Endodermal cell (in vitro differentiated cells): Measurements from ENCODE around the gene GNB3. TPM values are rescaled to one million over a fixed set of nuclear protein-coding genes. Genes with fewer than 3 reads are reported as not detected.
"Not testable (repeated sequence)": the region's sequence is repeated elsewhere in the genome, so short reads cannot be mapped to it uniquely, and the experiment has no call there.

Experiments
- DNase-seq: peaks from one replicate; pipeline ENCODE4 v3.0.0-alpha.2; 2017
- H3K27ac ChIP-seq: 2 replicates; pipeline ENCODE4 v1.5.1; 2013; ENCODE audit warnings: mild to moderate bottlenecking, low read depth, low read length, moderate library complexity
- H3K27me3 ChIP-seq: 2 replicates; pipeline ENCODE4 v1.6.1; 2013; ENCODE audit warnings: mild to moderate bottlenecking, low read length, moderate library complexity; ENCODE audit not compliant: insufficient read depth, control insufficient read depth, poor library complexity, severe bottlenecking
- H3K36me3 ChIP-seq: 2 replicates; pipeline ENCODE4 v1.7.0; 2013; ENCODE audit warnings: mild to moderate bottlenecking, low read length, moderate library complexity; ENCODE audit not compliant: control insufficient read depth, insufficient read depth
- H3K4me1 ChIP-seq: one replicate; pipeline ENCODE4 v1.7.0; 2013; ENCODE audit warnings: low read length; ENCODE audit not compliant: control insufficient read depth, insufficient read depth
- H3K4me3 ChIP-seq: 2 replicates; pipeline ENCODE4 v1.5.1; 2013; ENCODE audit warnings: mild to moderate bottlenecking, low read length, moderate library complexity
- H3K9ac ChIP-seq: 2 replicates; pipeline ENCODE4 v1.6.1; 2013; ENCODE audit warnings: mild to moderate bottlenecking, low read length, moderate library complexity; ENCODE audit not compliant: poor library complexity, severe bottlenecking; ENCODE audit errors: extremely low read depth
- H3K9me3 ChIP-seq: 2 replicates; pipeline ENCODE4 v1.6.1; 2013; ENCODE audit warnings: mild to moderate bottlenecking, low read length, moderate library complexity; ENCODE audit not compliant: control insufficient read depth
- H3K27ac Mint-ChIP-seq: 2 replicates; pipeline ENCODE4 v1.8.0; 2020; ENCODE audit warnings: mixed read lengths
- H3K27me3 Mint-ChIP-seq: 2 replicates; pipeline ENCODE4 v1.8.0; 2021; ENCODE audit warnings: mild to moderate bottlenecking, mixed read lengths; ENCODE audit not compliant: insufficient read depth
- H3K36me3 Mint-ChIP-seq: 2 replicates; pipeline ENCODE4 v1.8.0; 2020; ENCODE audit warnings: low read depth, mixed read lengths
- H3K4me1 Mint-ChIP-seq: 2 replicates; pipeline ENCODE4 v1.8.0; 2020; ENCODE audit warnings: mixed read lengths
- H3K4me3 Mint-ChIP-seq: 2 replicates; pipeline ENCODE4 v1.8.0; 2020; ENCODE audit warnings: mild to moderate bottlenecking, moderate library complexity, mixed read lengths
- H3K9me3 Mint-ChIP-seq: 2 replicates; pipeline ENCODE4 v1.8.0; 2020; ENCODE audit warnings: mild to moderate bottlenecking, mixed read lengths
- CTCF ChIP-seq: fragments of 200-600 bp; sonication (generic); conservative IDR thresholded peaks from 2 replicates; pipeline ENCODE4 v1.5.0; 2021; ENCODE audit warnings: antibody characterized with exemption, mild to moderate bottlenecking
- WGBS, 2 experiments: methylation state at CpG; one replicate each; pipeline versions ENCODE4 v1.1.5 to v1.1.7; 2013; ENCODE audit warnings: missing lambda C conversion rate in 2 of 2, mixed read lengths in 1 of 2; ENCODE audit not compliant: insufficient coverage in 1 of 2, insufficient read length in 1 of 2; 5-methylcytosine and 5-hydroxymethylcytosine counted together
- total RNA-seq, 2 donors: library from RNA; stranded (reverse); fragmentation: NEBNext Ultra II Directional in 1 of 2; extraction: Animal tissue kit (Norgen Biotek cat#: 25700) in 1 of 2; gene quantifications; 2 replicates in 1 of 2; 3 replicates in 1 of 2; pipeline ENCODE4 v1.2.1, GENCODE V29; 2021

The GNB3 gene
- total RNA-seq, 2 donors from 2014 or later, result 10.0 to 17.1 TPM

- no peaks in the 10 kb centered on the region for H3K27me3 ChIP-seq
- peak overlapping the region; percentile 75 for H3K9ac ChIP-seq
- H3K9me3 ChIP-seq, result no peaks in the 10 kb centered on the region
- H3K27me3 Mint-ChIP-seq, result peaks cover 3% of the 10 kb centered on the region
- peak; percentile 100 for TF ChIP-seq CTCF
- H3K36me3 Mint-ChIP-seq, result peaks cover 20% of the 10 kb centered on the region
- H3K27ac Mint-ChIP-seq, result peak overlapping the region; percentile 98
- peak overlapping the region; percentile 62 for H3K4me3 Mint-ChIP-seq
- peak; percentile 100 for DNase-seq
- H3K4me1 ChIP-seq, result peaks cover 4% of the 10 kb centered on the region
- peak overlapping the region; percentile 90 for H3K27ac ChIP-seq
- peaks cover 35% of the 10 kb centered on the region for H3K4me1 Mint-ChIP-seq
- peaks cover 10% of the 10 kb centered on the region for H3K9me3 Mint-ChIP-seq
- 8 to 10% methylated on average over 43 to 68 of the region's 68 CpGs for WGBS, 2 experiments
- H3K4me3 ChIP-seq, result peak overlapping the region; percentile 77
- H3K36me3 ChIP-seq, result peaks cover 5% of the 10 kb centered on the region
Observed at GRCh38 chr12:6890789-6891645, 50.3 kb downstream of the GNB3 start.

- H3K9me3 Mint-ChIP-seq, result peaks cover 10% of the 10 kb centered on the region
- 93 to 96% methylated on average over 4 to 5 of the region's 5 CpGs for WGBS, 2 experiments
- H3K9ac ChIP-seq, result peak overlapping the region; percentile 52
- H3K27me3 Mint-ChIP-seq, result peaks cover 4% of the 10 kb centered on the region
- H3K27me3 ChIP-seq, result no peaks in the 10 kb centered on the region
- peaks cover 4% of the 10 kb centered on the region for H3K4me1 ChIP-seq
- peak overlapping the region; percentile 62 for H3K4me3 Mint-ChIP-seq
- peaks cover 20% of the 10 kb centered on the region for H3K36me3 Mint-ChIP-seq
- H3K27ac Mint-ChIP-seq, result peak overlapping the region; percentile 80
- H3K4me1 Mint-ChIP-seq, result peaks cover 32% of the 10 kb centered on the region
- H3K4me3 ChIP-seq, result peak overlapping the region; percentile 77
- no peak for DNase-seq
- no peaks in the 10 kb centered on the region for H3K9me3 ChIP-seq
- no peak for TF ChIP-seq CTCF
- peak overlapping the region; percentile 3 for H3K27ac ChIP-seq
- H3K36me3 ChIP-seq, result peaks cover 5% of the 10 kb centered on the region
Observed at GRCh38 chr12:6891646-6892001, 50.9 kb downstream of the GNB3 start.

DNA sequence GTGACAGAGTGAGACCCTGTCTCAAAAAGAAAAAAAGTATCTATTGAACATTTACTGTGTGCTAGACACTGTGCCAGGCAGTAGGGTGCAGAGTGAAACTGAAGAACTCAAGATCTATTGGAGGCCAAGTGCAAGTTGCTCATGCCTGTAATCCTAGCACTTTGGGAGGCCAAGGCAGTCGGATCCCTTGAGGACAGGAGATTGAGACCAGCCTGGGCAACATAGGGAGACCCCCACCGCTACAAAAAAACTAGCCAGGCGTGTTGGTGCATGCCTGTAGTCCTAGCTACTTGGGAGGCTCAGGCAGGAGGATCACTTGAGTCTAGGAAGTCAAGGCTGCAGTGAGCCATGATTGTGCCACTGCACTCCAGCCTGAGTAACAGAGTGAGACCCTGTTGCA lies 52.0 kb downstream of the GNB3 start:
- not testable (repeated sequence) for DNase-seq, H3K27ac ChIP-seq, H3K4me1 ChIP-seq, H3K9me3 ChIP-seq, H3K27me3 Mint-ChIP-seq, H3K4me3 Mint-ChIP-seq, H3K36me3 ChIP-seq, H3K4me3 ChIP-seq, H3K9ac ChIP-seq, H3K27me3 ChIP-seq, H3K9me3 Mint-ChIP-seq, H3K27ac Mint-ChIP-seq
- Mint-ChIP-seq H3K4me1 (peaks cover 24% of the 10 kb centered on the region), H3K36me3 (peaks cover 20% of the 10 kb centered on the region)
- WGBS, 2 experiments, result 94 to 100% methylated on average over 3 of the region's 3 CpGs
